ENCODE data around the gene PPP4R4. TPM values are rescaled to one million over a fixed set of nuclear protein-coding genes. Genes with fewer than 3 reads are reported as not detected.
A peak's percentile ranks its signal among the peaks of the same experiment; 100 is the strongest.

PPP4R4 gene
- total RNA-seq, 1 experiment from 2014 or later = 3.9 TPM

- DNase-seq = peak; percentile 95
- Histone ChIP-seq H2BK15ac (ENCODE audit: low read depth, low read length) (no peak within 1 kb of the TSS), H3K4me2 (ENCODE audit: insufficient read depth, insufficient read length, low read length) (peak within 1 kb of the TSS; percentile 79), H2BK120ac (ENCODE audit: low read depth, low read length, poor library complexity, severe bottlenecking) (no peak within 1 kb of the TSS), H3K23me2 (ENCODE audit: insufficient read length, low read depth, low read length, poor library complexity, severe bottlenecking) (peaks cover 7% of the 10 kb centered on the region), H2AK5ac (ENCODE audit: insufficient read length, low read length) (no peak within 1 kb of the TSS), H4K20me1 (ENCODE audit: control insufficient read depth, insufficient read depth, insufficient read length) (no peaks in the 10 kb centered on the region), H2BK12ac (ENCODE audit: insufficient read length, low read depth, low read length) (no peak within 1 kb of the TSS), H2AFZ (ENCODE audit: low read length) (peak within 1 kb of the TSS; percentile 82), H4K91ac (ENCODE audit: insufficient read length, low read depth, low read length) (no peak within 1 kb of the TSS), H3K18ac (ENCODE audit: insufficient read length, low read depth, low read length) (no peak within 1 kb of the TSS), H3K4me1 (ENCODE audit: insufficient read depth, low read length) (no peaks in the 10 kb centered on the region; the same call in 1 of the 2 replicates), H3T11ph (ENCODE audit: low read length) (no peak within 1 kb of the TSS), H3K9me3 (ENCODE audit: control insufficient read depth, low read depth, low read length) (no peaks in the 10 kb centered on the region), H3K9ac (ENCODE audit: extremely low read depth, insufficient read length, low read length) (no peak within 1 kb of the TSS), H2BK5ac (ENCODE audit: insufficient read length, low read length) (no peak within 1 kb of the TSS), H2BK20ac (ENCODE audit: low read depth, low read length, poor library complexity, severe bottlenecking) (no peak within 1 kb of the TSS), H4K8ac (replicated peaks; ENCODE audit: insufficient read length, low read depth, low read length) (no peak within 1 kb of the TSS), H3K79me1 (ENCODE audit: insufficient read depth, low read depth, low read length, poor library complexity, severe bottlenecking) (no peaks in the 10 kb centered on the region), H3K4ac (ENCODE audit: low read depth, low read length) (no peak within 1 kb of the TSS), H3K56ac (ENCODE audit: insufficient read length, low read depth, low read length) (no peak within 1 kb of the TSS), H3K23ac (ENCODE audit: insufficient read length, low read depth, low read length) (no peak within 1 kb of the TSS), H3K27me3 (ENCODE audit: insufficient read depth, low read length) (no peaks in the 10 kb centered on the region), H3K79me2 (ENCODE audit: insufficient read depth, low read length) (no peaks in the 10 kb centered on the region), H4K5ac (ENCODE audit: insufficient read length, low read depth, low read length) (no peak within 1 kb of the TSS), H3K14ac (ENCODE audit: insufficient read depth, low read length) (no peak within 1 kb of the TSS), H3K27ac (ENCODE audit: insufficient read length, low read depth, low read length) (no peak within 1 kb of the TSS)
- WGBS (ENCODE audit: extremely low coverage, insufficient read length, low lambda C conversion rate) = no CpG with 5 or more reads among the region's 27 CpGs
- no peaks in the 10 kb centered on the region for H3K36me3 Mint-ChIP-seq (ENCODE audit: insufficient read depth in 1 of 3, low read depth in 3 of 3)
- no peaks in the 10 kb centered on the region for H3K9me3 Mint-ChIP-seq
- H3K27me3 Mint-ChIP-seq (ENCODE audit: low read depth) = no peaks in the 10 kb centered on the region; the same call in 1 of the 2 replicates
- H3K4me3 Mint-ChIP-seq = peak within 1 kb of the TSS; percentile 63 to 83
- peak within 1 kb of the TSS in 2 of 3 experiments; percentile 85 to 86; a peak in 4 of 7 replicates for H3K27ac Mint-ChIP-seq
- peaks cover 16% of the 10 kb centered on the region in 2 experiments for H3K4me1 Mint-ChIP-seq
- TF ChIP-seq CTCF (conservative IDR thresholded peaks at IDR 0.05) = peak; percentile 49; the same call in 2 of the 3 replicates
These were observed 44.9 kb upstream of the PPP4R4 start, which contains the start of gene IFI27L2 for GRCh38 chr14:94129111-94129757. IFI27L2 (minus strand) TSS chr14:94129604; CDS start chr14:94129564, 40 bp downstream.
